DLD1 (cell line): Measurements from ENCODE around the gene HMG20A.
"Not testable (repeated sequence)": the region's sequence is repeated elsewhere in the genome, so short reads cannot be mapped to it uniquely, and the experiment has no call there.

Experiments used
- in situ Hi-C: cut with HindIII; loops from 2 replicates; pipeline ENCODE4 v1.10.0; 2017; ENCODE audit warnings: low sequenced_read_pairs

HMG20A gene

GRCh38 chr15:77406173-77406759, 14.4 kb upstream of the HMG20A start:
- in situ Hi-C loops = not testable (repeated sequence)

DNA sequence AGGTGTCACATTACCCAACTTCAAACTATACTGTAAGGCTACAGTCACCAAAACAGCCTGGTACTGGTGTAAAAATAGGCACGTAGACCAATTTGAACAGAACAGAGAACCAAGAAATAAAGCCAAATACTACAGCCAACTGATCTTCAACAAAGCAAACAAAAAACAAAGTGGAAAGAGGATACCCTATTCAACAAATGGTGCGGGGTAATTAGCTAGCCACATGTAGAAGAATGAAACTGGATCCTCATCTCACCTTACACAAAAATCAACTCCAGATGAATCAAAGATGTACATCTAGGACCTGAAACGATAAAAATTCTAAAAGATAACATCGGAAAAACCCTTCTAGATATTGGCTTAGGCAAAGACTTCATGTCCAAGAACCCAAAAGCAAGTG, 13.8 kb upstream of the HMG20A start:
- in situ Hi-C loops = no loop called here

DNA sequence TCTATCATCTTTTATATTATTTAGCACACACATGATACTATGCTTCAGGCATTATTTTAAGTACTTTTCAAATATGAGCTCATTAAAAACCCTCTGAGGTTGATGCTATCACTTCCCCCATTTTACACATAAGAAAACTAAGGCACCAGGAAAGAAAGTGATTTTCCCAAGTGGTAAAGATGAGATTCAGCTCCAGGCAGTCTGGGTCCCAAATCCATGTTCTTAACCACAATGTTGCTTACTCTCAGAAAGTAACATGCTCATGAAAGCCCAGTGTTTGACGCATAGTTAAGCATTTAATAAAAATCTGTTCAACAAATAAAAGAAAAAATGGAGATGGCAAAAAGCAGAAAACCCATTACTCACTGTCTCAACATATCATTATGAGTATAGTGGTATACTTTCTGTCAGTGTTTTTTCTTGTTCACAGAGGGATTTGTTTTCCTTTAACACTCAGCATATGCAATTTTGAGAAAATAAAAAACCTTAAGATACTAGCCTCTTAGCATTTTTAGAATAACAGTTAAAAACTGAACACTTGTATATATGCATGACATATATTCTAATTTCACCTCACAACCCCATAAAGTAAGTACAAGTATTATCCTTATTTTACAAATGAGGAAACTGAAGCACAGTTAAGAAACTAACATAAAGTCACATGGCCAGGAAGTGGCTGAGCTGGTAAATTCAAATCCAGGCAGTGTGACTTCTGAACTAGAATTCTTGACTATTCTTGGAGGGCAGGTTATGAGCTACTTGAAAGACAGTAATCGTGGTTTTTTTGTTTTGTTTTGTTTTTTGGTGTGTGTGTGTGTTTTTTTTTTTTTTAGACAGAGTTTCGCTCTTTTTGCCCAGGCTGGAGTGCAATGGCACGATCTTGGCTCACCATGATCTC, 11.2 kb upstream of the HMG20A start:
- in situ Hi-C loops = no loop called here

DNA sequence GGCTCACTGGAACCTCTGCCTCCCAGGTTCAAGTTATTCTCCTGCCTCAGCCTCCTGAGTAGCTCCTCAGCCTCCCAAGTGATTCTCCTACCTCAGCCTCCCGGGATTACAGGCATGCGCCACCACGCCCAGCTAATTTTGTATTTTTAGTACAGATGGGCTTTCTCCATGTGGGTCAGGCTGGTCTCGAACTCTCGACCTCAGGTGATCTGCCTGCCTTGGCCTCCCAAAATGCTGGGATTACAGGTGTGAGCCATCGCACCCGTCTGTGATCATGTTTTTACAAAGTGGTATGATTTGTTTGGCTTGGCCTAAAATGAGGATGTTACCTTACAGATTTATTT, 10.6 kb upstream of the HMG20A start:
- in situ Hi-C loops = not testable (repeated sequence)

DNA sequence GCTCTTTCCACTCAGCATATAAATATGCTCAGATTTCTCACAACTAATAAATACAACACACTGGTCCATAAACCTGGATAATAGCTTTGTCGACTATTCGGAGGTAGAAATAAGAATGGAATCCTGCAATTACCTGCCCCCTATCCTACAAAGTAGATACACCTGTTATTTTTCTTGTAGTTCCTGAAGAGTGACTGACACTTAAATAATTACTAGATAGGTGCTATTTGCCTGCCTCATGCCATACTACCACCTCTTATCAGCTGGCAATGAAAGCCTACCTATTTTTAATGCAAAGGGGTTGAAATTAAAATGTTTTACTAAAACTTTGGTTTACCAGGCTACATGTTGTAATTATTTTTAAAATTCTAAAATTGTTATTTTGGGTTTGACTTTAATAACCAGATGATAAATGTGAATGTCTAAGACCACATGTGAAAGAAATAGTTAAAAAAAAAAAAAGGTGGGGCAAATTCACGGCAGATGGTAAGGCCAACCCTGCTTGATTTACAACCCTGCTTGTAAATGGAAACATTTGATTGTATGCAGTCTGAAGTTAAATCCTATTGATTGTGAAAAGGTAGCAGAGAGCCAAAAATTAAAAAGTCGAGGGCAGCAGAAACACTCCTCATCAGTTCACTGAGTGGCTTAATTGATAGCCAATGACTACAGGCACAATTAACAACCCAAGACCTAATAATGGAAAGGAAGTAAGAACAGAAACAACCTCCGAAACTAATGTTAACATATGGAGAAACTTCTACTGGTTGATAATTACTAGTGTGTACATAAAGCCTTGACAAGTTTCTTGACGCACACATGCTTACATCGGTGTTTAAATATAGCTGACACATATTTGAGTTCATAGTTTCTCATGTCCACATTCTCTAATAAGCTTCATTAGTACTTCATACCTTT, 9.7 kb upstream of the HMG20A start:
- in situ Hi-C loops = no loop called here

DNA sequence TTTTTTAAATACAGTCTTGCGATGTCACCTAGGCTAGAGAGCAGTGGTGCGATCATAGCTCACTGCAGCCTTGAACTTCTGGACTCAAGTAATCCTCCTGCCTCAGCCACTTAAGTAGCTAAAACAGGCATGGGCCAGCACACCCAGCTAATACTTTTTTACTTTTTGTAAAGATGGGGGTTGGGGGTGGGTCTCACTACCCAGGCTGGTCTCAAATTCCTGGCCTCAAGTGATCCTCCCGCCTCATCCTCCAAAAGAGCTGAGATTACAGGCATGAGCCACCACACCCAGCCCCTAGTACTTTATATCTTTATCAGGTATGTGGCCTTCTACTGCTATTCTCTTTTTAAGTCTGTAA, 9.1 kb upstream of the HMG20A start:
- in situ Hi-C loops = no loop called here

DNA sequence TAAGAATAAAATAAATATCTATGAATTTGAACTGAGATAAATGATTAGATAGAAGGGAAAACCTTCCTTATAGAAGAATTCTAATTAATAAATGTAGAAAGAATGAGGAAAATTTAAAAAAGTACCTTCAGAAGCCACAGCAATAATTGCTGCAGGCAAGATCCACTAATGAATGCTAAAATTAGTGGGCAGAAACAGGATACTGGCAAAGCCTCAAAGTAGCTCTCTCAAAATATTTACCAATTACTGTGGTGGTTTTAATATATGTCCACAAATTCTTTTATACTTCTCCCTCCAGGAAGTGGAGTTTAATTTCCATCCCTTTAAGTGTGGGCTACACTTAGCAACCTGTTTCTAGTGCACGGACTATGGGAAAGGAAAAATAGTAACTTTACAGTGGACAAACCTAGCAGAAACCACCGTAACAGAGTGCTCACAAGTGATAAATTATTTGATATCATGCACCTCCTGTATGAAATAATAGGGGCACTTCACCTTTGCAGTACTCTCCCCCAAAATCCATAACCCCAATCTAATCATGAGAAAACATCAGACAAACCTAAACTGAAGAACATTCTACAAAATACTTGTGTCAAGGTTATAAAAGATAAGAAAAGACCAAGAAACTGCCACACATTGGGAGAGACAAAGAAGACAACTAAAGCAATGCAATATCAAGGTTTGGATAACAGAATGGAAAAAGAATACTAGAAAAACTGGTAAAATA, 7.6 kb upstream of the HMG20A start:
- in situ Hi-C loops = no loop called here

- in situ Hi-C loops = no loop called here
Measured at GRCh38 chr15:77413699-77414349, 6.9 kb upstream of the HMG20A start.

- in situ Hi-C loops = no loop called here
Measured at GRCh38 chr15:77414789-77415442, 5.8 kb upstream of the HMG20A start.

DNA sequence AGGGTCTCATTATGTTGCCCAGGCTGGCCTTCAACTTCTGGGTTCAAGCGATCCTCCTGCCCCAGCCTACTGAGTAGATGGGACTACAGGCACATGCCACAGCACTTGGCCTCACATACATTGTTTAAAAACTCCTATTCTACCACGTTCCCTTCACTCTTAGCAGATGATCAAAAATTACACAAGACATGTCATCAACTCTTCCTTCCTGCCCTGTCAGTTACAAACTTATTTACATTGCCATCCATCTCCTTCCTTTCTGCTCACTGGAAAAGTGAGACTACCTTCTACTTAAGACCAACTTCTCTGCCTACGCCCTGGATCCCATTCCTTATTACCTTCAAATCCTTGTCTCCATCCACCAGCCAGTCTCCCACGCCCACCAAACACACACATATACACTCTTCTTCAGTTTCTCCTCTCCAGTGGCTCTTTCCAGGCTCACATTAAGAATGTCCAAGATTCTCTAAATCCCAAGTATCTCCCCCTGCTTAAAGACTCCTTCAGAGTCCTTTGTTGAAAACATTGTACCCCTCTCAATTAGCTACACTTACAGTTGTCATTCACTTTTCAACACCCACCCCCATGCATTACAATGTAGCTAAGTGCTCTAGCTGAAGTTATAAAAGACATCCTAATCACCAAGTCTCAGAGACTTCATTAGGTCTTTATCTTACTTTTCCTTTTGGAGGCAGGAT, 5.1 kb upstream of the HMG20A start:
- in situ Hi-C loops = no loop called here

DNA sequence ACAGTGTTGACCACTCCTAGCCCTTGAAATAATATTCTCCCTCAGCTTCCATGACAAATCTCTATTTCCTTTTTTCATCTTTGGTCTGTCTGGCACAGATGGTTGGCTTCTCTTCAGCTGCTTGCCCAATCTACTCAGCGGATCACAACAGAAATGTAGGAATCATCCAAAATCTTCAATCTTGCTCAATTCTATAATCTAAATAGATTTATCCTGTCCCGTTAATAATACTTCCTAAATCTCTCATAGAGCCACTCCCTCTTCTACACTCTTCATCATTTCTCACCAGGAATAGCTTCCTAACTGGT, 4.6 kb upstream of the HMG20A start:
- in situ Hi-C loops = no loop called here

- in situ Hi-C loops = no loop called here
Measured at GRCh38 chr15:77416954-77417353, 3.7 kb upstream of the HMG20A start.

DNA sequence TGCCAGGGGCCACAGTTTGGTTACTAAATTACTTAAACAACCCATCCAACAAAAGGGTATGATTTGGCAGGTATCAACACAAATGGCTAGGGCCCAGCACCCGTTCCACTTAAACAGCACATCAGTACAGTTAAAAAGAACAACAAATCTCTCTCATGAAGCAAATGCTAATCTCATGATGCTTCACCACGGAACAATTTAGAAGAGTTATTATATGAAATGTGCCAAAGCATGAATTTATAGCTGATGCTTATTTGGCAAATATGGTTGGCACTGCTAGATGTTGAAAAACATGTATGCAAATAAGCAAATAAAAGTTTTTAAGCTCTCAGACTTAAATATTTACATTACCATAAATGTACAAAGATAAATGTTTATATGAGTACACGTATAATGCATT, 3.1 kb upstream of the HMG20A start:
- in situ Hi-C loops = no loop called here

- in situ Hi-C loops = no loop called here
Measured at GRCh38 chr15:77418391-77418965, 2.2 kb upstream of the HMG20A start.

- in situ Hi-C loops = no loop called here
Measured at GRCh38 chr15:77418966-77419835, 1.5 kb upstream of the HMG20A start.

DNA sequence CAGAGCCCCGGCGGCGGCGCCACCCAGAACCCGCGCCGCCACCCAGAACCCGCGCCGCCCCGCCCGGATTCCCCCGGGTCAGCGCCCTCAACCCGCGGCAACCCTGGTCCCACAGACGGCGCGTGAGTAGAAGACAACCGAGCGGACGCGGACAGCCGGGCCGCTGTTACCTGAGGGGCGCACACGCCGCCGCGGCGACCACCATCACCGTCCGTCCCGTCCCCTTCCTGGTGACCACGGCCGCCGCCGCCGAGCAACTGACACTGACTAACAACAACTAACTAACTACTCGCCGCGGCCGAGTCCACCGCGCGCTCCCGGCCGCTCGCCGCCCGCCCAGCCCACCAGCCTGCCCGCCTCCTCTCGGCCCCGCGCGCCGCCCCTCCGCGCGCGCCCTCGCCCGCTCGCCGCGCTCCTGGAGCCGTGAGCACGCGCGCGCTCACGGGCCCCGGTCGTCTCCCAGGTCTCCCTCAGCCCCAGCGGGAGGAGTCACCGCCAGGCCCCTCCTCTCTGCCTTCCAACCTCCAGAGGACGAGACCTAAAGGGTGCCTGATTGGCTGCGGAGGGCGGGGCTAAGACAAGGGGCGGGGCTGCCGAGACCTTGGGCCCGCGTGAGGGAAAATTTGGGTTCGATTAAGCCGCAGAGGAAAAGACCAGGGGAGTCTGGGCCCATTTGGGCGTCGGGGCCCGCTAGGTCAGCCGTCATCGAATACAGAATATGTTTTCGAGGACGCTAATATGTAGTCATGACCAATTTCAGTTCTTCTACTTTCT, 665 bp upstream of the HMG20A start, which contains the start of gene PEAK1:
Gene PEAK1 (minus strand): TSS at position 269 of the 774 bp plus-strand sequence. CDS start 238,178 bp downstream, outside the sequence.
- in situ Hi-C loops = loop anchor here (10.0 kb wide), 1 partner anchor 105 kb away; no protein-coding TSS in a partner anchor

DNA sequence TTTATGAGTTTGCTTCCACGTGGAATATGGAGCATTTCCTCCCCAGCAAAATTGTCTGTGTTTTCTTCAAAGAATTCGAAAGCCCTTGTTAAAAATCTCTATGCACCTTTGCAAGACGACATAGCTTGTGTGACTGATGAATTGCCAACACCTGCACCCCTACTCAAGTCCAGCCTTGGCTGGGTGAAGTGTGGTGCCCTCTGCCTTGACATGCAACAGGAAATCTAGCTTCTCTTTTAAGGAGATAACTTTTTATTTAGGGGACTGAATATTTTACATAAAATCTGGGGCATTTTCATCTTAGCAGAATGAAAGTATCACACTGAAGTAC, 647 bp downstream of the HMG20A start:
- in situ Hi-C loops = loop anchor here (10.0 kb wide), 1 partner anchor 103 kb away; no protein-coding TSS in a partner anchor
